ENCODE results near the gene UBE2D1.

DNA sequence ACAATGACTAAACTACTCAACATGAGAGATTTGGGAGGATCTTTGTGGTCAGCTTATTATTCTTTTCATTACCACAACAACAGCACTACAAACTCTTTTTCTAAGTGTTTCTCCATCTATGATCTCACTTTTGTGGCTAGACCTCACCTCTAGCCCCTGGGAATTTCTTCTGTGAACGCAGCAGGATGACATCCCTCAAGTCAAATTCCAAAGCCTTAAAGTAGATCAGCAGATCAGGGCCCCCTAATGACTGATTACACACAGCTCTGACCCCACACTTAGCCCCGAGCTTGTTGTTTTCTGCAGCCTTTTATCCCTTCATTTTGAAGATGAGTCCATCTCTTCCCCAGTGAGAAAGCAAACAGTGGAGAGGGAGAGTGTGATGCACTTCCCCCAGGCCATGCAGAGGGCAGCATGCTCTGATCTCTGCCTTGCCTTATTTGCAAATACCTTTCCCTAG lies 77.7 kb downstream of the UBE2D1 start:
- TF ChIP-seq, protein P1, sequence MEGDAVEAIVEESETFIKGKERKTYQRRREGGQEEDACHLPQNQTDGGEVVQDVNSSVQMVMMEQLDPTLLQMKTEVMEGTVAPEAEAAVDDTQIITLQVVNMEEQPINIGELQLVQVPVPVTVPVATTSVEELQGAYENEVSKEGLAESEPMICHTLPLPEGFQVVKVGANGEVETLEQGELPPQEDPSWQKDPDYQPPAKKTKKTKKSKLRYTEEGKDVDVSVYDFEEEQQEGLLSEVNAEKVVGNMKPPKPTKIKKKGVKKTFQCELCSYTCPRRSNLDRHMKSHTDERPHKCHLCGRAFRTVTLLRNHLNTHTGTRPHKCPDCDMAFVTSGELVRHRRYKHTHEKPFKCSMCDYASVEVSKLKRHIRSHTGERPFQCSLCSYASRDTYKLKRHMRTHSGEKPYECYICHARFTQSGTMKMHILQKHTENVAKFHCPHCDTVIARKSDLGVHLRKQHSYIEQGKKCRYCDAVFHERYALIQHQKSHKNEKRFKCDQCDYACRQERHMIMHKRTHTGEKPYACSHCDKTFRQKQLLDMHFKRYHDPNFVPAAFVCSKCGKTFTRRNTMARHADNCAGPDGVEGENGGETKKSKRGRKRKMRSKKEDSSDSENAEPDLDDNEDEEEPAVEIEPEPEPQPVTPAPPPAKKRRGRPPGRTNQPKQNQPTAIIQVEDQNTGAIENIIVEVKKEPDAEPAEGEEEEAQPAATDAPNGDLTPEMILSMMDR (IDR thresholded peaks at IDR 0.05) = no peak
- no peak for TF ChIP-seq POLR2A (IDR thresholded peaks at IDR 0.05)

All from right lobe of liver (tissue), 4 donors.